Caco-2 (cell line): ENCODE data around the gene TMEM117. TPM values are rescaled to one million over a fixed set of nuclear protein-coding genes. Genes with fewer than 3 reads are reported as not detected.

Source experiments
- BruUV-seq: library from RNA; stranded (reverse); fragments of 400-500 nt; replicated peaks from 2 replicates; lab custom pipeline; 2021; lab: Mats Ljungman, UMichigan
- CTCF ChIA-PET: fragments of 300-600 bp; sonication (Branson Sonifier 250); formaldehyde crosslinking; loops from one replicate; lab custom pipeline; 2022; ENCODE audit warnings: antibody characterized with exemption; lab: Charles Lee
- POLR2A ChIA-PET: fragments of 300-600 bp; sonication (Branson Sonifier 250); formaldehyde crosslinking; loops from one replicate; lab custom pipeline; 2022; ENCODE audit warnings: antibody characterized with exemption; lab: Charles Lee
- DNase-seq, 2 experiments: peaks; one replicate each; pipeline versions ENCODE4 v3.0.0 to v3.0.0-alpha.2; 2020 to 2022
- H3K27me3 ChIP-seq: replicated peaks from 2 replicates; pipeline ENCODE4 v1.6.0; 2011; ENCODE audit warnings: low read length; ENCODE audit not compliant: control insufficient read depth, insufficient read depth
- H3K36me3 ChIP-seq: 2 replicates; pipeline ENCODE4 v1.5.1; 2011; ENCODE audit warnings: low read length; ENCODE audit not compliant: control insufficient read depth, insufficient read depth
- H3K4me1 ChIP-seq: fragments of 250-450 bp; sonication (Bioruptor Pico); 2 replicates; pipeline ENCODE4 v1.5.1; 2020; ENCODE audit warnings: mild to moderate bottlenecking
- H3K4me3 ChIP-seq: 2 replicates; pipeline ENCODE4 v1.5.1; 2011; ENCODE audit warnings: low read depth, mild to moderate bottlenecking, control low read depth, low read length
- H3K9me3 ChIP-seq: fragments of 250-450 bp; sonication (Bioruptor Pico); 2 replicates; pipeline ENCODE4 v1.5.1; 2020; ENCODE audit warnings: mild to moderate bottlenecking, moderate library complexity
- H3K27ac Mint-ChIP-seq: one replicate; pipeline ENCODE4 v1.8.0; 2022; ENCODE audit warnings: mixed read lengths; ENCODE audit not compliant: unreplicated experiment
- H3K27me3 Mint-ChIP-seq: one replicate; pipeline ENCODE4 v1.8.0; 2022; ENCODE audit warnings: mixed read lengths; ENCODE audit not compliant: insufficient read depth, unreplicated experiment
- H3K36me3 Mint-ChIP-seq: one replicate; pipeline ENCODE4 v1.8.0; 2022; ENCODE audit warnings: mild to moderate bottlenecking, mixed read lengths; ENCODE audit not compliant: insufficient read depth, unreplicated experiment
- H3K4me1 Mint-ChIP-seq: one replicate; pipeline ENCODE4 v1.8.0; 2022; ENCODE audit warnings: low read depth, mixed read lengths; ENCODE audit not compliant: unreplicated experiment
- H3K4me3 Mint-ChIP-seq: one replicate; pipeline ENCODE4 v1.8.0; 2022; ENCODE audit warnings: mild to moderate bottlenecking, moderate library complexity, mixed read lengths; ENCODE audit not compliant: unreplicated experiment
- H3K9me3 Mint-ChIP-seq: one replicate; pipeline ENCODE4 v1.8.0; 2022; ENCODE audit warnings: mixed read lengths; ENCODE audit not compliant: unreplicated experiment
- CTCF ChIP-seq, 2 experiments: fragments of 200-600 bp in 1 of 2; IDR thresholded peaks; 1 replicate in 1 of 2; 2 replicates in 1 of 2; pipeline versions ENCODE4 v1.5.1 to v1.8.0; 2011 to 2022; ENCODE audit warnings: antibody characterized with exemption in 1 of 2, control low read depth in 1 of 2, inconsistent platforms in 1 of 2, low read depth in 1 of 2, low read length in 1 of 2, mild to moderate bottlenecking in 1 of 2, moderate library complexity in 1 of 2; ENCODE audit not compliant: insufficient read depth in 1 of 2, severe bottlenecking in 1 of 2, unreplicated experiment in 1 of 2
- intact Hi-C: fragments of 100-400 bp; cut with micrococcal nuclease; formaldehyde crosslinking; loops from one replicate; pipeline ENCODE4 v1.10.0; 2022; ENCODE audit not compliant: unreplicated experiment
- total RNA-seq: library from RNA; stranded (reverse); gene quantifications from 2 replicates; pipeline ENCODE4 v1.2.3, GENCODE V29; 2022

The TMEM117 gene
- total RNA-seq, 1 experiment from 2014 or later = 34.1 TPM

GRCh38 chr12:44314007-44314500 lies 478.2 kb downstream of the TMEM117 start:
- Mint-ChIP-seq H3K4me1 (peaks cover 24% of the 10 kb centered on the region), H3K9me3 (peaks cover 7% of the 10 kb centered on the region), H3K27ac (no peak overlapping the region), H3K4me3 (no peak overlapping the region), H3K36me3 (no peaks in the 10 kb centered on the region), H3K27me3 (no peaks in the 10 kb centered on the region)
- no TSS peak for BruUV-seq
- peaks cover 9% of the 10 kb centered on the region for H3K4me1 ChIP-seq
- no peak overlapping the region for H3K4me3 ChIP-seq
- POLR2A ChIA-PET = no interaction called here
- CTCF ChIA-PET = no interaction called here
- H3K36me3 ChIP-seq = no peaks in the 10 kb centered on the region
- TF ChIP-seq CTCF (IDR thresholded peaks at IDR 0.05; ENCODE audit: insufficient read depth in 1 of 2, low read depth in 1 of 2, low read length in 1 of 2, severe bottlenecking in 1 of 2, unreplicated experiment in 1 of 2) = no peak
- H3K9me3 ChIP-seq = no peaks in the 10 kb centered on the region
- intact Hi-C loops = loop anchor here (10.0 kb wide), 1 partner anchor 299 kb away; no protein-coding TSS in a partner anchor
- H3K27me3 ChIP-seq = no peaks in the 10 kb centered on the region
- no peak for DNase-seq

DNA sequence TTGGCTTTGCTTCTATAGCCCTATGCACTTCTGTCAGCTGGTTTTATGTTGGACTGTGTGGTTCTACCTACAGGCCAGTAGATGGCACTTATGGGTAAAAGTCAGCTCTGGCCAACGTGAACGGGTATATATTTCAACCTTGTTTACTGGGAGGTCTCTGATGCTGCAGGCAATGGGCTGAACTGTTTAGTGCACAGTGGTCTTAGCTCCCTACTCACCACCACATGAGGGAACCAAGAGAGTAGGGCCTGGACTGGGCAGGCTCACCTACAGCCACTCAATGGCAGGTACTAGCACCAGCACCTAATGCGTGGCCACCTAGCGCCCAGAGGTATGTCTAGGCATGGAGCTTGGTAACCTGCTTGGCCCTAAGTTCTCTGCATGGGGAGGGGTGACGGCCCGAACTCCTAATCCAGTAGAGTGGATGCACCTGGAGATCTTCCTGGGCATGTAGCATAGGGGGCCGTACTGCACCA lies 481.8 kb downstream of the TMEM117 start:
- no TSS peak for BruUV-seq
- no peaks in the 10 kb centered on the region for H3K27me3 ChIP-seq

DNA sequence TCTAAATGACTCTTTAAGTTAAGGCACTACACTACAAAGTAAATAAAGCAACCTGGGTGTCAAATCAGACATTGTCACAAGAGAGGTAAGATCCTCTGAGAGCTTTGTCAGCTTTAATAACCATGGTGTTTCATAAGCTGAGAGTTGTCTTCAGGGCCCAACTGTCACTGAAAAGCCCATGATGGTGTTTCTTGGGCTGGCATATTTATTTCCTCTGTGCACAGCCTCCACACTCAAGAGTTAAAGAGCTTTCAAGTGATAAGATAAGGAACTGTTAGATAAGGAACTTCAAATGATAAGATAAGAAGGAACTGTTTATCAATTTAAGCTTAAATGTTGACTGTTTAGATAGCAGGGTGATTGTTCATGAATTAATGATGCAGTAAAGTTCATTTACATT lies 495.4 kb downstream of the TMEM117 start:
- H3K9me3 Mint-ChIP-seq = peaks cover 16% of the 10 kb centered on the region
- no peak for TF ChIP-seq CTCF (IDR thresholded peaks at IDR 0.05; ENCODE audit: insufficient read depth in 1 of 2, low read depth in 1 of 2, low read length in 1 of 2, severe bottlenecking in 1 of 2, unreplicated experiment in 1 of 2)
- H3K27me3 Mint-ChIP-seq = no peaks in the 10 kb centered on the region
- no peak overlapping the region for H3K4me3 Mint-ChIP-seq
- CTCF ChIA-PET = no interaction called here
- no peak overlapping the region for H3K27ac Mint-ChIP-seq
- no TSS peak for BruUV-seq
- intact Hi-C loops = loop anchor here (1.0 to 2.0 kb wide), 2 partner anchors 14 to 35 kb away; no protein-coding TSS in a partner anchor
- peak; percentile 40 to 51 for DNase-seq
- H3K4me1 Mint-ChIP-seq = peaks cover 7% of the 10 kb centered on the region
- no peaks in the 10 kb centered on the region for H3K36me3 ChIP-seq
- H3K4me1 ChIP-seq = peaks cover 21% of the 10 kb centered on the region
- H3K36me3 Mint-ChIP-seq = peaks cover 6% of the 10 kb centered on the region
- no peak overlapping the region for H3K4me3 ChIP-seq
- H3K27me3 ChIP-seq = no peaks in the 10 kb centered on the region
- POLR2A ChIA-PET = no interaction called here
- peaks cover 15% of the 10 kb centered on the region for H3K9me3 ChIP-seq

More for the DNA sequence above, 481.8 kb downstream of the TMEM117 start:
- no peaks in the 10 kb centered on the region for H3K36me3 ChIP-seq
- no peak overlapping the region for H3K4me3 Mint-ChIP-seq
- no peak overlapping the region for H3K27ac Mint-ChIP-seq
- no peaks in the 10 kb centered on the region for H3K36me3 Mint-ChIP-seq
- peak; percentile 32 to 40 for TF ChIP-seq CTCF (IDR thresholded peaks at IDR 0.05; ENCODE audit: insufficient read depth in 1 of 2, low read depth in 1 of 2, low read length in 1 of 2, severe bottlenecking in 1 of 2, unreplicated experiment in 1 of 2)
- intact Hi-C loops = loop anchor here (2.0 to 10.0 kb wide), 5 partner anchors 13 to 615 kb away; no protein-coding TSS in a partner anchor
- H3K27me3 Mint-ChIP-seq = no peaks in the 10 kb centered on the region
- H3K4me1 Mint-ChIP-seq = peaks cover 24% of the 10 kb centered on the region
- DNase-seq = peak in 1 of 2 experiments; percentile 25
- ChIA-PET POLR2A (no interaction called here), CTCF (interaction anchor here (0.6 kb wide), 1 partner anchor 304 kb away, joined by 3 read pairs; no protein-coding TSS in a partner anchor)
- peaks cover 7% of the 10 kb centered on the region for H3K9me3 Mint-ChIP-seq
- H3K4me3 ChIP-seq = no peak overlapping the region
- H3K4me1 ChIP-seq = peaks cover 9% of the 10 kb centered on the region
- H3K9me3 ChIP-seq = no peaks in the 10 kb centered on the region
